ENCODE results near the gene HIGD1A. TPM values are rescaled to one million over a fixed set of nuclear protein-coding genes. Genes with fewer than 3 reads are reported as not detected.
A peak's percentile ranks its signal among the peaks of the same experiment; 100 is the strongest.

Gene HIGD1A
- total RNA-seq, 1 experiment from 2014 or later, result 77.6 TPM

GRCh38 chr3:42739401-42740158, 64.7 kb downstream of the HIGD1A start:
- Mint-ChIP-seq H3K27ac (peak overlapping the region in 2 of 3 experiments; percentile 28 to 79; a peak in 1 of 7 replicates), H3K4me3 (no peak overlapping the region), H3K9me3 (peaks cover 0 to 3% of the 10 kb centered on the region in 2 experiments; a peak in 2 of 5 replicates), H3K27me3 (ENCODE audit: low read depth) (peaks cover 2% of the 10 kb centered on the region), H3K4me1 (peaks cover 27 to 28% of the 10 kb centered on the region in 2 experiments), H3K36me3 (ENCODE audit: insufficient read depth in 1 of 3, low read depth in 3 of 3) (no peaks in the 10 kb centered on the region)
- Histone ChIP-seq H3K9ac (ENCODE audit: extremely low read depth, insufficient read length, low read length) (no peak overlapping the region), H2BK120ac (ENCODE audit: low read depth, low read length, poor library complexity, severe bottlenecking) (no peak overlapping the region), H2BK15ac (ENCODE audit: low read depth, low read length) (no peak overlapping the region), H2BK20ac (ENCODE audit: low read depth, low read length, poor library complexity, severe bottlenecking) (no peak overlapping the region), H3K56ac (ENCODE audit: insufficient read length, low read depth, low read length) (no peak overlapping the region), H3K4me1 (ENCODE audit: insufficient read depth, low read length) (peaks cover 4% of the 10 kb centered on the region; the same call in 1 of the 2 replicates), H3K4me2 (ENCODE audit: insufficient read depth, insufficient read length, low read length) (no peak overlapping the region), H3K14ac (ENCODE audit: insufficient read depth, low read length) (no peak overlapping the region), H3K27me3 (ENCODE audit: insufficient read depth, low read length) (no peaks in the 10 kb centered on the region), H3K27ac (ENCODE audit: insufficient read length, low read depth, low read length) (no peak overlapping the region), H2AFZ (ENCODE audit: low read length) (no peak overlapping the region), H3T11ph (ENCODE audit: low read length) (no peak overlapping the region), H4K5ac (ENCODE audit: insufficient read length, low read depth, low read length) (no peak overlapping the region), H3K23ac (ENCODE audit: insufficient read length, low read depth, low read length) (no peak overlapping the region), H2AK5ac (ENCODE audit: insufficient read length, low read length) (no peak overlapping the region), H3K18ac (ENCODE audit: insufficient read length, low read depth, low read length) (no peak overlapping the region), H3K4ac (ENCODE audit: low read depth, low read length) (no peak overlapping the region), H3K9me3 (ENCODE audit: control insufficient read depth, low read depth, low read length) (no peaks in the 10 kb centered on the region), H3K23me2 (ENCODE audit: insufficient read length, low read depth, low read length, poor library complexity, severe bottlenecking) (no peaks in the 10 kb centered on the region), H4K20me1 (ENCODE audit: control insufficient read depth, insufficient read depth, insufficient read length) (no peaks in the 10 kb centered on the region), H2BK12ac (ENCODE audit: insufficient read length, low read depth, low read length) (no peak overlapping the region), H4K8ac (replicated peaks; ENCODE audit: insufficient read length, low read depth, low read length) (no peak overlapping the region), H3K79me2 (ENCODE audit: insufficient read depth, low read length) (no peaks in the 10 kb centered on the region), H4K91ac (ENCODE audit: insufficient read length, low read depth, low read length) (no peak overlapping the region), H2BK5ac (ENCODE audit: insufficient read length, low read length) (no peak overlapping the region), H3K79me1 (ENCODE audit: insufficient read depth, low read depth, low read length, poor library complexity, severe bottlenecking) (no peaks in the 10 kb centered on the region)
- WGBS (ENCODE audit: extremely low coverage, insufficient read length, low lambda C conversion rate), result no CpG with 5 or more reads among the region's 12 CpGs
- TF ChIP-seq CTCF (conservative IDR thresholded peaks at IDR 0.05), result no peak
- DNase-seq, result peak; percentile 25
